ENCODE data around the gene PLEKHA1.

The PLEKHA1 gene

DNA sequence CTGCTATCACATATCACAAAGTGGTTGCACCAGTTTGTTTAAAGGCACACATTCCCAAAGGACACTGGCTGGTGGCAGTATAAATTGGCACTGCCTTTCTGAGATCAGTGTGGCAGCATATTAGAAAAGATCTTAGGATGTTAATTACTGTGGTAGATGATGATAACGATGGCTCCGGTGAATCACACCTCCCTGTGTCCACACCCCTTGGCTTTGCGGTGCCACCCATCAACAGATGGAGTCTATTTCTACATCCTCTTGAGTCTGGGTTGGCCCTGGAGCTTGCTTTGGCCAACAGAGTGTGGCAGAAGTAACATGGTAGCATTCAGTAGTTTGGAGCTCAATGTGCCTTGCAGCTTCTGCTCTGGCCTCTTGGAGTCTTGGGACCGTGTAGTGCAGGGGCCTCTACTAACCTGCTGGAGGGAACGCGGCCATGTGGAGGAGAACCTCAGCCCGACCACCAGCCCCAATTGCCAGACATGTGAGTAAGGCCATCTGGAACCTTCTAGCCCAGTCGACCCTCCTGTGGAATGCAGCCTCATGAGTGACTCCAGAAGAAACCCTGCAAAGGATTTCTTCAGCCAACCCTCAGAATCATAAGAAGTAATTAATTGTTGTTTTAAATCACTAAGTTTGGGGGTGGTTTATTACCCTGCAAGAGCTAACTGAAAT, 27.2 kb upstream of the PLEKHA1 start:
- no peak for DNase-seq (ENCODE audit: low spot score)

DNA sequence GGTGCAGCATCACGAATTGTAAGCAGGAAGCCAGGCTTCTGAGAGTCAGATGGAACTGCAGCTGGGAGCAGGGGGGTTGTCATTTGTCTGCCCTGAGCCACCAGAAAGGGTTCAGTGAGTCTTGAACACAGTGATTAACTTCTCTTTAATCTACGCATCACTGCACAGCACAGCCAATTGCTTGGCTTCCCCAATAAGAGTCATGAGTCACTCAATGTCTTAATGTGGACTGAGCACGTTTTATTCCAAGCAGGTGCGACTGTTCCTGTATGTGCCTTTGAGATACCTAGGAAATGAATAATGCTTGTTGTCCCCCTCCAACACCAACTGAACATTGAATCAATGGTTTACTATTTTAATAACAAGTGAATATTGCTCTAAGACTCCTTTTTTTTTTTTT, 26.0 kb upstream of the PLEKHA1 start:
- no peak for DNase-seq (ENCODE audit: low spot score)

DNA sequence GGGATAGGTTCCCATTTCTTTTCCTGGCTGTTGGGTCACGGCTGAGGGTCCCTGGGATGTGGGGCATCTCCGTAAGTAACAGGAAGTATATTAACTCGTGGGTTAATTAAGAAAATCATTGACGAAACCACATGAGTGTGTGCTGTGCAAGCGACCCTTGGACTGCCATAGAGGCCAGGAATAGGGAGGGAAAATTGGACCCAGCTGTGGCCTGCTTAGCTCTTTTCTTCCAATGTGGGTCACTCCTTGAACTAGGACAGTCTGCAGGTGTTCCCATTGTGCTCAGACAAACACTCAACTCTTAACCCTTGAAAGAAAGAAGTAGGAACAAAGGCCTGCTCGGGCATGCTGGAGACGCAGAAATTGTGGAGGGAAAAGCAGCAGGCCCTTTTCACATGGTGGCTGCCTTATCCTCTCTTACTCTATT, 25.6 kb upstream of the PLEKHA1 start:
- no peak for DNase-seq (ENCODE audit: low spot score)

DNA sequence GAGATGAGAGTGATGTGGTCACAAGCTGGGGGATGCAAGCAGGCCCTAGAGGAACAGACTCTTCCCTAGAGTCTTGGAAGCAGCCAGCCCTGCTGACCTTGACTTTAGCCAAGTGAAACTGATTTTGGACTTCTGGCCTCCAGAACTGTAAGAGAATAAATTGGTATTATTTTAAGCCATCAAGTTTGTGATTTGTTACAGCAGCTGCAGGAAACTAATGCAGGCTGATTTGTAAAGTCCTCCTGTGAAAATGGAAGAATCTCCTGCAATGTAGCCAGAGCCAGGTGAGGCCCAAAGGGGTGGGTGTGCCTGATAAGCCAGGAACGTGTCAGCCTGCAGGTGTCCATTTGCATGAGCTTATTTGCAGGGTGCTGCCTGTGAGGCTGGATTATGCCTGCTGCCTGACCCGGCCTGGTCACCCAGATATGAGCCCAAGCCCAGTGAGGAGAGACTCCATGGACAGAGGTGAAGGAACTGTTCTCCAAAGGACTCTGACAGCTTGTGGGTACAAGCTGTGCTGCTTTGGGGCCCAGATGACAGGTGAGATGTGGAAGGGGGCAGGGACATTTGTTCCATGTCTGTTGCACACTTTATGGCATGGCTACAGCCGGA, 24.6 kb upstream of the PLEKHA1 start:
- DNase-seq (ENCODE audit: low spot score), result no peak

DNA sequence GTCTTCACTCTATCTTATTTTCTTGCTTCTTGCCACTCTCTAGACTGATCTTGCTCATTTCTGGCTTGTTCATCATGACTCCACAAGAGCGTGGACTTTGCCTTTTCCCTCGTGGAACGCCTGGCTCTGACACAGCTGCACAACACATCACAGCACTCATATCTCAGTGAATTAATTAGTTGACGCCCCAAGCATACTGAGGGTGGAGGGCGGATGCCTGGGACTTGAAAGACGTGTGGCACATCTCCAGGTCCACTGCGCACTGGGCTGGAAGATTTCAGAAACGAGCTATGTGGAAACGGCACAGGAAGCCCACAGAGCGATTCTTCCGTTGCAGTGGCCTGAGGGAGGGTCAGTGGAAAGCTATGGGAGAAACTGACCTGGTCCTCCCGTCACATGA, 23.6 kb upstream of the PLEKHA1 start:
- no peak for DNase-seq (ENCODE audit: low spot score)

DNA sequence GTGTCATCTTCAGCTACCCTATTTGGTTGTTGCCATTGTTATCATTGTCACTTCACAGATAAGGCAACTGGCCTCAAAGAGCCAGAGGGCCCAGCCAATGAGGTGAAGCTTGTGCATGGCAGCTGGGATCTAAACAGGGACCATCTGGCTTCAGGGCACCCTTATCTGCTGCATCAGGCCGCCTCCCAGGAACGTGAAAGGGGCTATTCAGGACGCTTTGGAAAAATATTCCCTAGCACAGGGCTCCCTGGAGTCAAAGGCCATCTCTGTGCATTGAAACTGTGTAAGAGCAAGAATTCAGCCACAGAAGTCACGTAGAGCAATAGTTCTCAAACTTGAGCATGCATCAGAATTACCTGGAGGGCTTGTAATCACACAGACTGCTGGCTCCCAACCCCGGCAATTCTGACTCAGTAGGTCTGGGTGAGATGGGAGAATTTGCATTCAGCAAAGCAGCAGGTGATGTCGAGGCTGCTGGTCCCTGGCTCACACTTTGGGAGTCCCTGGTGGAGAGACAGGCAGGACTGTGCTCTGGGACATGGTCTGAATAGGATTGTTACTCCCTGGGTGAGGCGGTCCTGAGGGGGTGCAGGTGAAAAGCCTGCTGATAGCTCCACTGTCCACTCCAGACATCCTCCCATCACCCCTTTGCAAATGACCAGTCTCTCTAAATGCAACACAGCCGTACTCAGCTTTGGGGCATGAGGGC, 21.5 kb upstream of the PLEKHA1 start:
- no peak for DNase-seq (ENCODE audit: low spot score)

DNA sequence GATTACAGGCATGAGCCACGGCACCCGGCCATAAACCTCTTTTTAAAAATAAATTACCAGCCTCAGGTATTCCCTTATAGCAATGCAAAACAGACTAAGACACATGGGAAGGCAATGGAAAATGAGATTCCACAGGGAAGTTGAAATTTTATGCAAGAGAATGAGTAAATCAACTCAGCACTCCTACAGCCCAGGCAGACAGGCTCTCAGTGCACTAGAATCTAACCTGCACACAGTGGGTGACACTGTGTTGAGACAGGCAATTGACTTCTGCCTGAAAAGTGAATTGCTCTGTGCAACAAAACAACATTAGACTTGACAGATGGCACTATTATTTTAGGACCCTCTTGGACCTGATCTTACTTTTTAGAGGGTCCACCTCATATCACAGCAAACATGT, 20.1 kb upstream of the PLEKHA1 start:
- no peak for DNase-seq (ENCODE audit: low spot score)

DNA sequence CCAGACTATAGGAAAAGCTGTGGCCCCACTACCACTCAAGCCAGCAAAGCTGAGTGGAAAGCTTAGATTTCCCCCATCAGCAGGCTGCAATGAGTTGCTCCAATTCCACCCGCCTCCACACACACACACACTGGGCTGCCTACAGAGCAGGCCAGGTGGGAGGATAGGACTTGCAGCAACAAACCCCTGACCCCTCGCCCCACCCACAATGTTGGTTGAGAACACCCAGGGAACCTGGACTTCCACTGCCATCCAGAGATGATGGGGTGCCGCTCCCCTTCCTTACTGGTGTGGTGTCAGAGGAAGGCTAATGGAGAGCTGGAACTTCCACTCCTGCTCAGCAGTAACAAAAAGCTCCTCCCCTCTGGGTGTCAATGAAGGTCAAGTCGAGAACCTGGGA, 16.8 kb upstream of the PLEKHA1 start:
- DNase-seq (ENCODE audit: low spot score), result no peak

DNA sequence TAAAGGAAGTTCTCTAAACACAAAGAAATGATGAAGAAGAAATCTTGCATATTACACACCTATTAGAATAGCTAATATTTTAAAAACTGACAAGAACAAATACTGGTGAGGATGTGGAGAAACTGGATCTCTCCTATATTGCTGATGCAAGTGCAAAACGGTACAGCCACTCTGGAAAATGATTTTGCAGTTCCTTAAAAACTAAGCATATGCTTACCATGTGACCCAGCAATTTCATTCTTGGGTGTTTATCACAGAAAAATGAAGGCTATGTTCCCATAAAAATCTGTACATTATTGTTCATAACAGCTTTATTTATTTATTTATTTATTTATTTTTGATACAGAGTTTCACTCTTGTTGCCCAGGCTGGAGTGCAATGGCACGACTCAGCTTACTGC, 14.9 kb upstream of the PLEKHA1 start:
- no peak for DNase-seq (ENCODE audit: low spot score)

DNA sequence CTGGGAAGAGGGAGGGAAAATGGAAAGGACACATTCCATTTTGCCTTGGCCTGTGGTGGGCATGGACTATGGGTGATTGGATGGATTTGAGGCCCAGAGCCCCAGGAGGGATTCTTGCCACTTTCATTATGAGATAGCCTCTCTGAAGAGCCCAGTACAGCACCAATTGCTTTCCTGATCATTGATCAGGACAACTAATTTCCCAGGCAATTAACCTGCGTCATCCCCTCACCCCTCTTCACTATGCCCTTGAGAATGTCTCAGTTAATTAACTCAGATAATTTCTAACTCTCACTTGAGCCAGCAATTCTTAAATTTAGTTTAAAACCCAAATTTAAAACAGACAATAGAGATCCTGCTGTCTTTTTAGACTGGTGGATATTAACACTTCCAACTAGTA, 13.5 kb upstream of the PLEKHA1 start:
- DNase-seq (ENCODE audit: low spot score), result no peak

DNA sequence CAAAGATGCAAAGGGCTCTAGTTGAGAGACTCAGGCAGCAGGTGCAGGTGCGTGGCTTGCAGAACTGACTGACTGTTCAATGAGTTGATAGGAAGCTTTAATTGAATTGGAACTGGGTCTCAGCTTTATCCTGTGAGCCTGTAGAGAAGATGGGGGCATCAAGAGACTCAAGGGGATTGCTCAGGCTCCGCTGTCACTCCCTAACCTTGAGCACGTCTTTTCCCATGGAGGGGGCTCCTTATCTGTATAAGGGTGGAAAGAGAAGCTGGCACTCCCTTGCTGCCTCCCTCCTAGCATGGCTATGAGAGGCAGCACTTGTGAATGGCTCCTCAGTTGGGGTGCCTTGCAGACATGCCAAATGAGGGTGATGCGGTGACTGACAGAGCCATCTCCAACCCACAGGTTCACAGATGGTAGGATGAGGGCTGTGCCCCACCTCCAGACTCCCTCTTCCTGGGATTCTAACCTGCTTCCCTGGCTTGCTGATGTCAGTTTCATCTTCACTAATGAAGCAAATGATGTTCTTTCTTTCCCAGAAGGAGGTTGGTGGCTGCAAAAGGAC, 12.4 kb upstream of the PLEKHA1 start:
- DNase-seq (ENCODE audit: low spot score), result no peak

DNA sequence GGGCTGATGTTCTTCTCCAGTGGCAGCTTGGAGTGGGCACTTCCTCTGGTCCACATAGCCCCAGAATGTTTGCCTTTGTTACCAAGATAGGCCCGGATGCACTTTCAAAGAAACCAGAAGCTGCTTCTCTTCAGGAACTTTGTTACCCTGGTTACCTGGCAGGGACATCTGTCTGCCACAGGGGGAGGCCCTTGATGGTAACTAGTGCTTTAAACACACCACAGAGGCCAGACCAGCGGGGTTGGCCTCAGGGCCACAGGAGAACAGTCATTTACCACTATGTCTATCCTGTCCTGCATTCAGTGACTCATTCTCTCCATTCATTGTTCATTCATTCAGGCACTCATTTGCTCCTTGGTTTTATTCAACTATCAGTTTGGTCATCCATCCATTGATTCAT, 11.9 kb upstream of the PLEKHA1 start:
- DNase-seq (ENCODE audit: low spot score), result no peak

DNA sequence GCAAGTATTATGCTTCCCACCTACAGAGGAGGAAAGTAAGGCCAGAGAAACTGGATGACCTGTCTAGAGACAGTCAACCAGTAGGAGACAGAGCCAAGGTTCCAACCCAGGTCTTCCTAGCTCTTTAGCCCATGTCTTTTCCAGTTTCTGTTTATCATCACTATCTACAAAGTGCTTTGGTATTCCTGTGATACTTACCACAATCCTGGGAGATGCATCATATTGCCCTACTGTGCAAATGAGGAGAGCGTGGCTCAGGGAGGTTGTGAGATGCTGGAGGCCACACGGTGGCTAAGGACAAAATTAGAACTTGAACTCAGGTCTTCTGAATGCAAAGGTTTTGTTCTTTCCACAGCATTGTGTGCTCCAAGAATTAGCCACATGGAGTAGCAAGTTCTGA, 11.2 kb upstream of the PLEKHA1 start:
- DNase-seq (ENCODE audit: low spot score), result no peak

DNA sequence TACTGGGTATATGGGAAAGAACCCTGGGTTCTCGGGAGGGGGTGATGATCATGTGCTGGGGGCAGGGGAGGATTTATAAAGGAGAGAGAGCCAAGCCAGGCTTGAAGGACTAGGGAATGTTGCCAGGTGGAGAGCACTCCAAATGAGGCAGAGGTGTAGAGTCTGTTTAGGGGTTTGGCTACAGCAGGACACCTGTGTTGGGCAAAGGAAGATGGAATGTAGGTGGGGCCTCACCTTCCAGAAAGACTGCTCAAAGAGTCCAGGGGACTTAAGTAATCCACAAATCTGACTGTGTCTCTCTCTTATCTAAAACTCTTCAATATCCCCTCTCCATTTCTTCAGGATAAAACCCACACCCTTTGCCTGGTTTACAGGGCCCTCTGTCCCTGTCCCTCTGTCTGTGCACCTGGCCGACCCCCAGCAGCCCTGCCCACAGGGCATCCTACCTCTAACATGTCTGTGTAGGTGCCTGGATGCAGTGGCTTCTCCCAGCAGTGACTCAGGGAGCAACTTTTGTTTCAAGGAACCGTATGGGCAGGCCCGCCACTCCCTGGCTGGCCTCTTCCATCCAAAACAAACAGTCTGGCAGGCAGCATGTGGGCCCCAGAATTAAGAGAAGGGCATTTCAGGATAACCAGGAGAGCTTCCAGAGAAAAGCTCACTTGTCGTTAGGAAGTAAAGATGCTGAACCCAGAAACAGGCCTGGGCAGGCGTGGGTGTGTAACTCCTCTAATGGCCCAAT, 10.6 kb upstream of the PLEKHA1 start:
- DNase-seq (ENCODE audit: low spot score), result no peak

DNA sequence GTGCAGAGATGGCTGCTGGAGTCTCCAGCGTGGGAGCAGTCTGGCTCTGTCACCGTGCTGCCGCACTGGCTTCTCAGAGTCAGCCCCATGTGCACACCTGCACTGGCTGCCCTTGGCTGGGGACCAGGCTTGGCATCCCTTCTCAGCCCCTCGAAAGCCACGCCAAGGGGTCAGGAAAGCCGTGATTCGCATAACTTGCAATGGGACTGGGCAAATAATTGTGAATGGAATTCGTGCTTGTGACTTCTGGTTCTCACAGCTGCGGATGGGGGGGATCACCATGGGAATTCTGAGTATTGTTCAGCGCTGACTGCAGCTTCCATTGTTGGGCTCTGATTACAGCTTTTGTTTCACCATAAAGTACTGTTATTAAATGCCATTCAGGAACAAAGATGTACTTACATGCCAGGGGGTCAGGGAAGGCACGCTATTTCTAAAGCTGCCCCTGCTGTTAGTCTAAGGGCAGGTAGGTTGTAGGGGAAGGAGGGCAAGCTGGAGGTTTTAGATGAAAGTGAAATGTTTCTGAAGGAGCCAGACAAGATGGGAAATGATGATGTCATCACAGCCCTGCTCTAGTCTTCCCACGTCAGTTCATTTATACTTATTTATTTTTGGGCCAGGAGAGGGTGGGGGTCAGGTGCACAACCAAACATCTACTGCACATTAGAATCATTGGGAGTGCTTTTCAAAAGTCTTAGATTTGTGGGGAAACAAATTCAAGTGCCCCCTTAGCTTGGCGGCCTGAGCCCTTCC, 5.8 kb upstream of the PLEKHA1 start:
- DNase-seq (ENCODE audit: low spot score), result no peak

DNA sequence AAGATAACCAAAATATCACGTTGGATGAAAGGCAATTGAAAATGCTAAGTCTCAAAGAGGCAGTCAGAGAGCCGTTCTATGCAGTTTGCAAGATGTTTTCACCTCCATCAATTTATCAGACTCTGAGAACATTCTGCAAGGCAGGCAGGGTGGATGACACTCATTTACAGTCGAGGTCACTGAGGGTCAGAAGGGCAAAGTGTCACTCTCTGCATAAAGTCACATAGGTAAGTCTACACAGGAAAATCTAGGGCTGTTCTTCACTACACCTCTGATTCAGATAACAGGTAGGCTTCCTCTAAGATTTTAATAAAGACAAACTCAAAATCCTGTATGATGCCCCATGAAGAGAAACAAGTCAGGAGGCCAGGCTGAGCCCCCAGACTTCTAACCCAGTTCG, 1.4 kb upstream of the PLEKHA1 start:
- no peak for DNase-seq (ENCODE audit: low spot score)

DNA sequence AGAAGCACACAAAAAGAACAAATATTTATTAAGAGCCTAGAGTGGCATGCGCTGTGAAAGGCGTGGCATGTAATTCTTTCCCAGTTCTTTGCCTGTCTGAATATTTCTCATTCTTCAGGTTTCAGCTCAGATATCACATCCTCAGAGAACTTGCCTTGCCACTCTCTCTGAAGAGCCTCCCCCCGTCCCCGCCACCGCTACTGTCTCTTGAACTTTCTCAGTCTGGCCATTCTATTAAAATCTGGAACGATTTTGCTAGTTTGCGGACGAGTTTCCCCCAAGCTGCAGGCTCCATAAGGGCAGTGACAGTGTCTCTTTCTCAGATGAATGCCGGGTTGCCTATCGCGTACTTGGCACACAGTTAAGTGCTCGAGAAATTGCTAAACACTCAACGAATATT, 787 bp upstream of the PLEKHA1 start:
- DNase-seq (ENCODE audit: low spot score), result no peak

DNA sequence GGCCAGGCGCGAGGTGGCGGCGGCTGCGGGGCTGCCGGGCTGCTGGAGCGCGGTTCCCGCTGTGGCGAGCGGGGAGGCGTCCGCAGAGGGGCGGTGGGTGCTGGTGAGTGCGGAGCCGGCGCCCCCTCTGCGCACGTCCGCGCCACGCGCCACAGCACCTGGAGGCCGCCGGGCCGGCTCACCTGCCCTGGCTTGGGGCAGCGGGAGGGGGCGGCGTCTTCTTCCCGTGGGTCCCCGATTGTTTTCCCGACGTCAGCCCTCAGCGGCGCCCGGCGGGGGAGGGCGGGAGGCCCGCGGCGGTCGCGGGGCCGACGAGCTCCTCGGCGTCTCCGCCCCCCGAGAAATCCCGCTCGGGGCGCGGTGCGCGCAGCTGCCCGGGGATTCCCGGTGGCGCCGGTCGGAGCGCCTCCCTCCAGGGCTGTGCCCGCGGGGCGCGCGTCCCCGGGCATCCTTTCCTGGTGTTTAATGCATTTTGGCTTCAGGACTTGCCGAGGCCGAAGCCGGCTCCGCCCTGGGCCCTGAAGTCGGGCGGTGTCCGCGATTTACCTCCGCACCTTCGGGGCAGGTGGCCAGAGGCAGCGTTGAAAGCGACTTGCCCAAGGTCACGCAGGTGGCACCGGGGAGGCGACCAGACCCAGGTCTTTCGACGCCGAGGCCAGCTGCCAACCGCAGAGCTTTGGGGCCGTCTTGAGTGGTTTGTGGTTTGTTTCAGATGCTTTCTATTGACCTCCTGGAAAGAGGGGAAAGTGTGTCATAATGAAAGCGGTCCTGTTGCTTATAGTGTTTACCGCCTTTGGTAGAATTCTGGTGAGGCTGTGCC, 561 bp downstream of the PLEKHA1 start:
- no peak for DNase-seq (ENCODE audit: low spot score)

DNA sequence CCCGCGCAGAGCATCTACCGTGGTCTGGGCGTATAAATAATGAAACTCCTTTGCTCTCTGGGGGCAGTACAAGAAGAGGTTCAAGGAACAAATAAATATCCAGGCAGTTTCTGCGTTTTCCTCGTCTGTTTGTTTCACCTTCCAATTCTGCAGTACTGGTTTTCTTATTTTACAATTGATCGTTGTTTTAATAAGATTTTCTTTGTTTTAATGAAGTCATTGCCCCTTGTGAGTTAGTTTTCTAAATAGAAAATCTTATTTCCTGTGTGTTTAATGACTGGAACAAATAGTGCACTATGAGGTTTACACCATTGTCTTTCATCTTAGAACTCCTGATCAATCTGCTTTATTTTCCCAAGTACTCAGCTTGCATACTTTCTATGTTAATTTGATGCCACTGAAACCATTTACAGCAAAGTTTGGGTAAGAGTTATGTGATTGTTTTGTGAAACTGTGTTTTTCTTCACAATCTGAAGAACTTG, 1.2 kb downstream of the PLEKHA1 start:
- no peak for DNase-seq (ENCODE audit: low spot score)

DNA sequence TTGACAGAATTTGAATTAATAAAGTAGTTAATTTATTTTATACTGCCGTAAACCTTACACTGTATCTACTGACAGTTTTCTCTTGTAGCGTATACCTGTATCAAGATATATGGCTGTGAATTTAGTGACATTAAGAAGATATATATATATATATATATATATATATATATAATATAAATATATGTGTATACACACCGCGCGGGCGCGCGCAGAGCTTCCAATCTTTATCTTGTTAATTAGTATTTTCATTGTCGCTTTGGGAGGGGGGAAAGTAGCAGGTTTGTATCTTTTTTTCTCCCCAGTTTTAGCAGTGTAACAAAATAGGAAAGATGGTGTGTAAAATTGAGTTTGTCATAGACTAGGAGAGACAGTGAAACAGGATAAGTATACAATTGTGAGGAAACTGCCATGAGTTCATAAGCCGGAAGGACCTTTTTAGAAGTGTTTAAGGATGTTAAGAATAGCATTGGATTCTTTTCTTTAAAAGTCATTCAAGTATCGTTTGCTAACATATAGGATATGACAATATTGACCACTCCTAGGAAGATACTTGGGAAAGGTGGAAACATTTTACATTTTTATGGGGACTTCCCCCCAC, 2.0 kb downstream of the PLEKHA1 start:
- no peak for DNase-seq (ENCODE audit: low spot score)
